ENCODE measurements around the gene MGMT. TPM values are rescaled to one million over a fixed set of nuclear protein-coding genes. Genes with fewer than 3 reads are reported as not detected.

The MGMT gene
- total and polyA plus RNA-seq, 2 experiments from 2014 or later = 19.3 to 21.9 TPM

DNA sequence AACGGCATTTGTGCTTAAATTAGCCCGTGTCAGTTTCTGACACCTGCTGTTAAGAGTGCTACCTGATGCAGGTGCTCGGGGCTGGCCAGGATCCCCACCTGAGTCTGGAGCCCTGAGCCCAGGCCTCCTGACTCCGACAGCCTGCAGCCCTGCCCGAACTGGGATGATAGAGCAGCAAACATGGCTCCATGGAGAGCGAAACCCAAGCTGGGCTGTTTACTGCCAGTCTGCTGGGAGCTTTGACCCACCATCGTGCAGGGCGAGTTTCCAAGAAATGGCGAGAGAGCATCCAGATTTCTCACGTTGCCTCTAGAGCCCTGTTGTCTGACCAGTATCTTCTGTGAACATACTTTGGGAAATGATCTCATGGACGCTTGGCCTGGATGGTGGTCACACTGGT, 66.2 kb downstream of the MGMT start:
- H3K4me3 ChIP-seq = no peak overlapping the region
- H3K4me3 Mint-ChIP-seq = no peak overlapping the region
- no peaks in the 10 kb centered on the region for H3K9me3 Mint-ChIP-seq
- ATAC-seq (no peak), DNase-seq (ENCODE audit: low spot score) (no peak)
- H3K27me3 Mint-ChIP-seq (ENCODE audit: insufficient read depth, low read depth, poor library complexity) = peaks cover 2% of the 10 kb centered on the region
- H3K4me1 Mint-ChIP-seq = peaks cover 20% of the 10 kb centered on the region
- H2AFZ ChIP-seq = no peak overlapping the region
- H3K27me3 ChIP-seq (ENCODE audit: insufficient read depth) = no peaks in the 10 kb centered on the region
- H3K27ac Mint-ChIP-seq = no peak overlapping the region
- H3K79me2 ChIP-seq (replicated peaks; ENCODE audit: insufficient read depth) = no peaks in the 10 kb centered on the region
- H3K36me3 Mint-ChIP-seq (ENCODE audit: low read depth) = peaks cover 3% of the 10 kb centered on the region; the same call in 1 of the 3 replicates
- H3K4me2 ChIP-seq = no peak overlapping the region
- H3F3A ChIP-seq (replicated peaks; ENCODE audit: low read depth) = no peaks in the 10 kb centered on the region
- H4K20me1 ChIP-seq (replicated peaks; ENCODE audit: insufficient read depth) = no peaks in the 10 kb centered on the region
- H3K4me1 ChIP-seq (ENCODE audit: insufficient read depth) = peaks cover 4% of the 10 kb centered on the region; the same call in 1 of the 2 replicates
- TF ChIP-seq ZNF331 (CRISPR knock-in tag; IDR thresholded peaks at IDR 0.05; ENCODE audit: low read depth) = no peak
- TF ChIP-seq, protein P1, sequence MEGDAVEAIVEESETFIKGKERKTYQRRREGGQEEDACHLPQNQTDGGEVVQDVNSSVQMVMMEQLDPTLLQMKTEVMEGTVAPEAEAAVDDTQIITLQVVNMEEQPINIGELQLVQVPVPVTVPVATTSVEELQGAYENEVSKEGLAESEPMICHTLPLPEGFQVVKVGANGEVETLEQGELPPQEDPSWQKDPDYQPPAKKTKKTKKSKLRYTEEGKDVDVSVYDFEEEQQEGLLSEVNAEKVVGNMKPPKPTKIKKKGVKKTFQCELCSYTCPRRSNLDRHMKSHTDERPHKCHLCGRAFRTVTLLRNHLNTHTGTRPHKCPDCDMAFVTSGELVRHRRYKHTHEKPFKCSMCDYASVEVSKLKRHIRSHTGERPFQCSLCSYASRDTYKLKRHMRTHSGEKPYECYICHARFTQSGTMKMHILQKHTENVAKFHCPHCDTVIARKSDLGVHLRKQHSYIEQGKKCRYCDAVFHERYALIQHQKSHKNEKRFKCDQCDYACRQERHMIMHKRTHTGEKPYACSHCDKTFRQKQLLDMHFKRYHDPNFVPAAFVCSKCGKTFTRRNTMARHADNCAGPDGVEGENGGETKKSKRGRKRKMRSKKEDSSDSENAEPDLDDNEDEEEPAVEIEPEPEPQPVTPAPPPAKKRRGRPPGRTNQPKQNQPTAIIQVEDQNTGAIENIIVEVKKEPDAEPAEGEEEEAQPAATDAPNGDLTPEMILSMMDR (conservative IDR thresholded peaks at IDR 0.05; ENCODE audit: low read depth in 2 of 2) = no peak
- no peak for TF ChIP-seq JUNB (IDR thresholded peaks at IDR 0.05; ENCODE audit: unreplicated experiment)
- no peak for TF ChIP-seq NANOG (IDR thresholded peaks at IDR 0.05; ENCODE audit: borderline replicate concordance)
- TF ChIP-seq, protein P2, sequence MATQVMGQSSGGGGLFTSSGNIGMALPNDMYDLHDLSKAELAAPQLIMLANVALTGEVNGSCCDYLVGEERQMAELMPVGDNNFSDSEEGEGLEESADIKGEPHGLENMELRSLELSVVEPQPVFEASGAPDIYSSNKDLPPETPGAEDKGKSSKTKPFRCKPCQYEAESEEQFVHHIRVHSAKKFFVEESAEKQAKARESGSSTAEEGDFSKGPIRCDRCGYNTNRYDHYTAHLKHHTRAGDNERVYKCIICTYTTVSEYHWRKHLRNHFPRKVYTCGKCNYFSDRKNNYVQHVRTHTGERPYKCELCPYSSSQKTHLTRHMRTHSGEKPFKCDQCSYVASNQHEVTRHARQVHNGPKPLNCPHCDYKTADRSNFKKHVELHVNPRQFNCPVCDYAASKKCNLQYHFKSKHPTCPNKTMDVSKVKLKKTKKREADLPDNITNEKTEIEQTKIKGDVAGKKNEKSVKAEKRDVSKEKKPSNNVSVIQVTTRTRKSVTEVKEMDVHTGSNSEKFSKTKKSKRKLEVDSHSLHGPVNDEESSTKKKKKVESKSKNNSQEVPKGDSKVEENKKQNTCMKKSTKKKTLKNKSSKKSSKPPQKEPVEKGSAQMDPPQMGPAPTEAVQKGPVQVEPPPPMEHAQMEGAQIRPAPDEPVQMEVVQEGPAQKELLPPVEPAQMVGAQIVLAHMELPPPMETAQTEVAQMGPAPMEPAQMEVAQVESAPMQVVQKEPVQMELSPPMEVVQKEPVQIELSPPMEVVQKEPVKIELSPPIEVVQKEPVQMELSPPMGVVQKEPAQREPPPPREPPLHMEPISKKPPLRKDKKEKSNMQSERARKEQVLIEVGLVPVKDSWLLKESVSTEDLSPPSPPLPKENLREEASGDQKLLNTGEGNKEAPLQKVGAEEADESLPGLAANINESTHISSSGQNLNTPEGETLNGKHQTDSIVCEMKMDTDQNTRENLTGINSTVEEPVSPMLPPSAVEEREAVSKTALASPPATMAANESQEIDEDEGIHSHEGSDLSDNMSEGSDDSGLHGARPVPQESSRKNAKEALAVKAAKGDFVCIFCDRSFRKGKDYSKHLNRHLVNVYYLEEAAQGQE (IDR thresholded peaks at IDR 0.05; ENCODE audit: unreplicated experiment) = no peak
- TF ChIP-seq STAT1 (IDR thresholded peaks at IDR 0.05; ENCODE audit: unreplicated experiment) = no peak
- no peak overlapping the region for H3K27ac ChIP-seq (ENCODE audit: low read depth)
- 0 out of 2 replicates have a peak, but pooled peaks cover 8% of the 10 kb centered on the region for H3K9me2 ChIP-seq (ENCODE audit: insufficient read depth)
- no peaks in the 10 kb centered on the region for H3K36me3 ChIP-seq (ENCODE audit: insufficient read depth)

DNA sequence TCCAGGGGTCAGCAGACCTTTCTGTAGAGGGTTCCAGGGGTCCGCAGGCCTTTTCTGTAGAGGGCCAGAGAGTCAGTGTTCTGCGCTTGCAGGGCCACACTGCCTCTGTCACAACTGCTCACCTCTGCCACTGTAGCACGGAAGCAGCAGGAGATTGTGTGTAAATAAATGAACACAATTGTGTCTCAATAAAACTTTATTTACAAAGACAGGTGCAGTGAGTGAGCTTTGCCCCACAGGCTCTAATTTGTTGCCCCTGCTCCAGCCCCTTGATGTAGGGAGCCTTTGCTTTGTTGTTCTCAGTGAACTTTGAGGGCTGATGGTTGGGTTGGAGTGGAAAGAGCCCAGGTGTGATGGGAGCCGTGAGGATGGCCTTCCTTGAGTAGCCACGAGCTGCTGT, 67.8 kb downstream of the MGMT start:
- no peaks in the 10 kb centered on the region for H4K20me1 ChIP-seq (replicated peaks; ENCODE audit: insufficient read depth)
- Mint-ChIP-seq H3K27me3 (ENCODE audit: insufficient read depth, low read depth, poor library complexity) (peaks cover 2% of the 10 kb centered on the region), H3K27ac (no peak overlapping the region), H3K9me3 (no peaks in the 10 kb centered on the region; the same call in 2 of the 3 replicates), H3K36me3 (ENCODE audit: low read depth) (peaks cover 5% of the 10 kb centered on the region; the same call in 1 of the 3 replicates), H3K4me3 (no peak overlapping the region), H3K4me1 (peaks cover 20% of the 10 kb centered on the region)
- no peaks in the 10 kb centered on the region for H3K27me3 ChIP-seq (ENCODE audit: insufficient read depth)
- no peak overlapping the region for H3K4me3 ChIP-seq
- DNase-seq (ENCODE audit: low spot score) (no peak), ATAC-seq (no peak)
- no peak overlapping the region for H2AFZ ChIP-seq
- no peaks in the 10 kb centered on the region for H3F3A ChIP-seq (replicated peaks; ENCODE audit: low read depth)
- H3K9me2 ChIP-seq (ENCODE audit: insufficient read depth) = 0 out of 2 replicates have a peak, but pooled peaks cover 8% of the 10 kb centered on the region
- H3K79me2 ChIP-seq (replicated peaks; ENCODE audit: insufficient read depth) = no peaks in the 10 kb centered on the region
- peaks cover 4% of the 10 kb centered on the region; the same call in 1 of the 2 replicates for H3K4me1 ChIP-seq (ENCODE audit: insufficient read depth)
- H3K4me2 ChIP-seq = no peak overlapping the region
- TF ChIP-seq, protein P2 (IDR thresholded peaks at IDR 0.05; ENCODE audit: unreplicated experiment) = no peak
- TF ChIP-seq NANOG (IDR thresholded peaks at IDR 0.05; ENCODE audit: borderline replicate concordance) = no peak
- TF ChIP-seq ZNF331 (CRISPR knock-in tag; IDR thresholded peaks at IDR 0.05; ENCODE audit: low read depth) = no peak
- no peaks in the 10 kb centered on the region for H3K36me3 ChIP-seq (ENCODE audit: insufficient read depth)
- H3K27ac ChIP-seq (ENCODE audit: low read depth) = no peak overlapping the region
